ENCODE results near the gene COL26A1.
"Not testable (repeated sequence)": the region's sequence is repeated elsewhere in the genome, so short reads cannot be mapped to it uniquely, and the experiment has no call there.

DNA sequence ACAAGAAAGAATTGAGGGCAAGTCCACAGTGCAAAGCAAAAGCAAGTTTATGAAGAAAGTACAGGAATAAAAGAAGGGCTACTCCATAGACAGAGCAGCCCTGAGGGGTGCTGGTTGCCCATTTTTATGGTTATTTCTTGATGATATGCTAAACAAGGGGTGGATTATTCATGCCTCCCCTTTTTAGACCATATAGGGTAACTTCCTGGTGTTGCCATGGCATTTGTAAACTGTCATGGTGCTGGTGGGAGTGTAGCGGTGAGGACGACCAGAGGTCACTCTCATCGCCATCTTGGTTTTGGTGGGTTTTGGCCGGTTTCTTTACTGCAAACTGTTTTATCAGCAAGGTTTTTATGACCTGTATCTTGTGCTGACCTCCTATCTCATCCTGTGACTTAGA, 128.8 kb downstream of the COL26A1 start:
- TF ChIP-seq, protein P1, sequence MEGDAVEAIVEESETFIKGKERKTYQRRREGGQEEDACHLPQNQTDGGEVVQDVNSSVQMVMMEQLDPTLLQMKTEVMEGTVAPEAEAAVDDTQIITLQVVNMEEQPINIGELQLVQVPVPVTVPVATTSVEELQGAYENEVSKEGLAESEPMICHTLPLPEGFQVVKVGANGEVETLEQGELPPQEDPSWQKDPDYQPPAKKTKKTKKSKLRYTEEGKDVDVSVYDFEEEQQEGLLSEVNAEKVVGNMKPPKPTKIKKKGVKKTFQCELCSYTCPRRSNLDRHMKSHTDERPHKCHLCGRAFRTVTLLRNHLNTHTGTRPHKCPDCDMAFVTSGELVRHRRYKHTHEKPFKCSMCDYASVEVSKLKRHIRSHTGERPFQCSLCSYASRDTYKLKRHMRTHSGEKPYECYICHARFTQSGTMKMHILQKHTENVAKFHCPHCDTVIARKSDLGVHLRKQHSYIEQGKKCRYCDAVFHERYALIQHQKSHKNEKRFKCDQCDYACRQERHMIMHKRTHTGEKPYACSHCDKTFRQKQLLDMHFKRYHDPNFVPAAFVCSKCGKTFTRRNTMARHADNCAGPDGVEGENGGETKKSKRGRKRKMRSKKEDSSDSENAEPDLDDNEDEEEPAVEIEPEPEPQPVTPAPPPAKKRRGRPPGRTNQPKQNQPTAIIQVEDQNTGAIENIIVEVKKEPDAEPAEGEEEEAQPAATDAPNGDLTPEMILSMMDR (IDR thresholded peaks at IDR 0.05) = not testable (repeated sequence)
- TF ChIP-seq POLR2A (IDR thresholded peaks at IDR 0.05) = not testable (repeated sequence)
